ENCODE measurements around the gene TAF15. TPM values are rescaled to one million over a fixed set of nuclear protein-coding genes. Genes with fewer than 3 reads are reported as not detected.

TAF15 gene
- total and polyA plus RNA-seq, 2 experiments from 2014 or later: 9.2 to 27.5 TPM

GRCh38 chr17:35778641-35779196, 30.6 kb upstream of the TAF15 start:
- peaks cover 21% of the 10 kb centered on the region for H3K4me1 ChIP-seq (ENCODE audit: insufficient read depth)
- no peak overlapping the region for H3K27ac ChIP-seq
- no peaks in the 10 kb centered on the region for H3K9me2 ChIP-seq (ENCODE audit: insufficient read depth)
- DNase-seq: peak; percentile 21
- in situ Hi-C loops (cut with MboI): no loop called here
- peaks cover 14% of the 10 kb centered on the region for H3F3A ChIP-seq (ENCODE audit: insufficient read depth)
- H3K4me2 ChIP-seq (ENCODE audit: unreplicated experiment): no peak overlapping the region
- H3K79me2 ChIP-seq (ENCODE audit: insufficient read depth): no peaks in the 10 kb centered on the region
- WGBS, 2 experiments (ENCODE audit: low coverage in 1 of 2, low lambda C conversion rate in 2 of 2, missing lambda C conversion rate in 2 of 2): 72 to 74% methylated on average over 16 of the region's 16 CpGs
- no peaks in the 10 kb centered on the region for H4K20me1 ChIP-seq (ENCODE audit: insufficient read depth)
- H3K36me3 ChIP-seq (ENCODE audit: low read depth): no peaks in the 10 kb centered on the region
- H3K4me3 ChIP-seq: no peak overlapping the region
- no peak overlapping the region for H2AFZ ChIP-seq
- no peak for TF ChIP-seq EZH2 (IDR thresholded peaks at IDR 0.05; ENCODE audit: insufficient read depth, poor library complexity, severe bottlenecking)
- TF ChIP-seq EZH2phosphoT487 (IDR thresholded peaks at IDR 0.05; ENCODE audit: insufficient read depth, low read depth): no peak
- H3K27me3 ChIP-seq (replicated peaks; ENCODE audit: insufficient read depth): peaks cover 22% of the 10 kb centered on the region
- no peak overlapping the region for H3K9ac ChIP-seq
- H3K9me3 ChIP-seq (ENCODE audit: low read depth): no peaks in the 10 kb centered on the region

GRCh38 chr17:35780950-35781349, 28.3 kb upstream of the TAF15 start:
- no peak overlapping the region for H3K9ac ChIP-seq
- H3K36me3 ChIP-seq (ENCODE audit: low read depth): no peaks in the 10 kb centered on the region
- no peak overlapping the region for H3K4me2 ChIP-seq (ENCODE audit: unreplicated experiment)
- 16 to 19% methylated on average over 3 of the region's 3 CpGs for WGBS, 2 experiments (ENCODE audit: low coverage in 1 of 2, low lambda C conversion rate in 2 of 2, missing lambda C conversion rate in 2 of 2)
- in situ Hi-C loops (cut with MboI): no loop called here
- no peaks in the 10 kb centered on the region for H3K79me2 ChIP-seq (ENCODE audit: insufficient read depth)
- H3F3A ChIP-seq (ENCODE audit: insufficient read depth): peaks cover 14% of the 10 kb centered on the region
- peak; percentile 27 for DNase-seq
- H4K20me1 ChIP-seq (ENCODE audit: insufficient read depth): no peaks in the 10 kb centered on the region
- peaks cover 25% of the 10 kb centered on the region for H3K4me1 ChIP-seq (ENCODE audit: insufficient read depth)
- H2AFZ ChIP-seq: no peak overlapping the region
- TF ChIP-seq EZH2 (IDR thresholded peaks at IDR 0.05; ENCODE audit: insufficient read depth, poor library complexity, severe bottlenecking) (no peak), EZH2phosphoT487 (IDR thresholded peaks at IDR 0.05; ENCODE audit: insufficient read depth, low read depth) (no peak)
- H3K9me3 ChIP-seq (ENCODE audit: low read depth): no peaks in the 10 kb centered on the region
- peaks cover 22% of the 10 kb centered on the region for H3K27me3 ChIP-seq (replicated peaks; ENCODE audit: insufficient read depth)
- no peak overlapping the region for H3K4me3 ChIP-seq
- H3K9me2 ChIP-seq (ENCODE audit: insufficient read depth): no peaks in the 10 kb centered on the region
- no peak overlapping the region for H3K27ac ChIP-seq

- Histone ChIP-seq H3K4me3 (no peak overlapping the region), H3K79me2 (ENCODE audit: insufficient read depth) (no peaks in the 10 kb centered on the region), H3K4me2 (ENCODE audit: unreplicated experiment) (no peak overlapping the region), H3K27me3 (replicated peaks; ENCODE audit: insufficient read depth) (peaks cover 18% of the 10 kb centered on the region), H3K27ac (no peak overlapping the region), H3K4me1 (ENCODE audit: insufficient read depth) (peaks cover 40% of the 10 kb centered on the region), H3K36me3 (ENCODE audit: low read depth) (no peaks in the 10 kb centered on the region), H3K9ac (no peak overlapping the region), H2AFZ (no peak overlapping the region), H3K9me3 (ENCODE audit: low read depth) (no peaks in the 10 kb centered on the region), H4K20me1 (ENCODE audit: insufficient read depth) (no peaks in the 10 kb centered on the region), H3K9me2 (ENCODE audit: insufficient read depth) (no peaks in the 10 kb centered on the region), H3F3A (ENCODE audit: insufficient read depth) (peaks cover 25% of the 10 kb centered on the region)
- no peak for DNase-seq
- WGBS, 2 experiments (ENCODE audit: low coverage in 1 of 2, low lambda C conversion rate in 2 of 2, missing lambda C conversion rate in 2 of 2): 92 to 94% methylated on average over 2 of the region's 2 CpGs
- in situ Hi-C loops (cut with MboI): no loop called here
- no peak for TF ChIP-seq EZH2phosphoT487 (IDR thresholded peaks at IDR 0.05; ENCODE audit: insufficient read depth, low read depth)
- TF ChIP-seq EZH2 (IDR thresholded peaks at IDR 0.05; ENCODE audit: insufficient read depth, poor library complexity, severe bottlenecking): no peak
Observed at GRCh38 chr17:35784895-35785294, 24.4 kb upstream of the TAF15 start.

- no peaks in the 10 kb centered on the region for H3K9me3 ChIP-seq (ENCODE audit: low read depth)
- in situ Hi-C loops (cut with MboI): no loop called here
- peak; percentile 35 for DNase-seq
- H3K9ac ChIP-seq: no peak overlapping the region
- H4K20me1 ChIP-seq (ENCODE audit: insufficient read depth): no peaks in the 10 kb centered on the region
- no peaks in the 10 kb centered on the region for H3K36me3 ChIP-seq (ENCODE audit: low read depth)
- WGBS, 2 experiments (ENCODE audit: low coverage in 1 of 2, low lambda C conversion rate in 2 of 2, missing lambda C conversion rate in 2 of 2): 90 to 91% methylated on average over 3 of the region's 3 CpGs
- H3K4me2 ChIP-seq (ENCODE audit: unreplicated experiment): no peak overlapping the region
- H3K27ac ChIP-seq: no peak overlapping the region
- no peaks in the 10 kb centered on the region; the same call in 1 of the 2 replicates for H3K27me3 ChIP-seq (replicated peaks; ENCODE audit: insufficient read depth)
- TF ChIP-seq EZH2 (IDR thresholded peaks at IDR 0.05; ENCODE audit: insufficient read depth, poor library complexity, severe bottlenecking): no peak
- TF ChIP-seq EZH2phosphoT487 (IDR thresholded peaks at IDR 0.05; ENCODE audit: insufficient read depth, low read depth): no peak
- H3K79me2 ChIP-seq (ENCODE audit: insufficient read depth): no peaks in the 10 kb centered on the region
- H3K4me1 ChIP-seq (ENCODE audit: insufficient read depth): peaks cover 40% of the 10 kb centered on the region
- no peak overlapping the region for H3K4me3 ChIP-seq
- H3F3A ChIP-seq (ENCODE audit: insufficient read depth): peaks cover 25% of the 10 kb centered on the region
- no peaks in the 10 kb centered on the region for H3K9me2 ChIP-seq (ENCODE audit: insufficient read depth)
- H2AFZ ChIP-seq: no peak overlapping the region
Observed at GRCh38 chr17:35786941-35787432, 22.3 kb upstream of the TAF15 start.
